ENCODE measurements around the gene MTX3. TPM values are rescaled to one million over a fixed set of nuclear protein-coding genes. Genes with fewer than 3 reads are reported as not detected.

The MTX3 gene
- total and polyA plus RNA-seq, 10 of the 15 experiments (the other 5 are each of a cell fraction or from before 2014, with no cell fraction given), result 1.8 to 18.9 (median 9.3) TPM

- no peak overlapping the region for H3K9ac ChIP-seq (ENCODE audit: control insufficient read depth, insufficient read depth, low read length)
- no peaks in the 10 kb centered on the region for H4K20me1 ChIP-seq (ENCODE audit: control insufficient read depth, insufficient read depth)
- no peaks in the 10 kb centered on the region for H3K4me1 ChIP-seq (ENCODE audit: control insufficient read depth, insufficient read depth, low read length)
- BruUV-seq (replicated peaks), result no TSS peak
- no peak overlapping the region for H2AFZ ChIP-seq (ENCODE audit: control insufficient read depth, low read depth, low read length)
- 33% methylated on average over 2 of the region's 3 CpGs for WGBS (ENCODE audit: insufficient coverage, insufficient replicate concordance, low lambda C conversion rate, missing lambda C conversion rate)
- no peaks in the 10 kb centered on the region for H3K27me3 ChIP-seq (replicated peaks in 1 of 2; ENCODE audit: control insufficient read depth in 2 of 2, insufficient read depth in 2 of 2, low read length in 1 of 2)
- no peak overlapping the region for H3K4me2 ChIP-seq (ENCODE audit: control insufficient read depth, insufficient read depth)
- CTCF ChIA-PET, result no interaction called here
- DNase-seq (ENCODE audit: low read depth, low spot score) (no peak), FAIRE-seq (no peak), ATAC-seq (no peak)
- H3K36me3 ChIP-seq (ENCODE audit: control insufficient read depth in 2 of 2, insufficient read depth in 2 of 2, low read length in 1 of 2), result no peaks in the 10 kb centered on the region
- no peaks in the 10 kb centered on the region for H3K79me2 ChIP-seq (ENCODE audit: control insufficient read depth, insufficient read depth, low read length)
- SMC1A ChIA-PET (ENCODE audit: uncharacterized antibody, unreplicated experiment), result no interaction called here
- RAD21 ChIA-PET (ENCODE audit: unreplicated experiment), result no interaction called here
- POLR2A ChIA-PET, result no interaction called here
- intact Hi-C loops (cut with micrococcal nuclease; ENCODE audit: unreplicated experiment) (no loop called here), in situ Hi-C loops (cut with MboI) (no loop called here)
- no peak overlapping the region for H3K4me3 ChIP-seq
- no peak overlapping the region for H3K27ac ChIP-seq (ENCODE audit: control insufficient read depth, insufficient read depth)
- H3K9me3 ChIP-seq (replicated peaks; ENCODE audit: control insufficient read depth, insufficient read depth, low read length), result no peaks in the 10 kb centered on the region
- no peak for TF ChIP-seq IRF5 (IDR thresholded peaks at IDR 0.05; ENCODE audit: borderline replicate concordance)
- no peak for TF ChIP-seq FOS (IDR thresholded peaks at IDR 0.05; ENCODE audit: borderline replicate concordance, extremely low read depth, insufficient read length)
- no peak for TF ChIP-seq POLR2AphosphoS5 (IDR thresholded peaks at IDR 0.05; ENCODE audit: low read length)
- TF ChIP-seq EED (IDR thresholded peaks at IDR 0.05; ENCODE audit: low read depth), result no peak
- TF ChIP-seq IRF4 (IDR thresholded peaks at IDR 0.05; ENCODE audit: low read depth, low read length), result no peak
- no peak for TF ChIP-seq SMAD5 (IDR thresholded peaks at IDR 0.05; ENCODE audit: low read depth)
- TF ChIP-seq ZNF217 (IDR thresholded peaks at IDR 0.05), result no peak
- TF ChIP-seq DPF2 (IDR thresholded peaks at IDR 0.05), result no peak
- TF ChIP-seq EZH2 (IDR thresholded peaks at IDR 0.05; ENCODE audit: borderline replicate concordance, control insufficient read depth, low read depth, low read length), result no peak
- no peak for TF ChIP-seq ZBTB33 (IDR thresholded peaks at IDR 0.05)
- TF ChIP-seq ESRRA (IDR thresholded peaks at IDR 0.05; ENCODE audit: low read length), result no peak
- no peak for TF ChIP-seq BACH1 (IDR thresholded peaks at IDR 0.05; ENCODE audit: borderline replicate concordance)
- no peak for TF ChIP-seq NKRF (conservative IDR thresholded peaks at IDR 0.05)
- no peak for TF ChIP-seq ZNF592 (IDR thresholded peaks at IDR 0.05)
- no peak for TF ChIP-seq NFYA (IDR thresholded peaks at IDR 0.05; ENCODE audit: borderline replicate concordance, low read depth, low read length)
These were observed 54.3 kb downstream of the MTX3 start for GRCh38 chr5:79936646-79937216.

Measured in GM12878 (cell line).